ENCODE data around the gene LMO3.

DNA sequence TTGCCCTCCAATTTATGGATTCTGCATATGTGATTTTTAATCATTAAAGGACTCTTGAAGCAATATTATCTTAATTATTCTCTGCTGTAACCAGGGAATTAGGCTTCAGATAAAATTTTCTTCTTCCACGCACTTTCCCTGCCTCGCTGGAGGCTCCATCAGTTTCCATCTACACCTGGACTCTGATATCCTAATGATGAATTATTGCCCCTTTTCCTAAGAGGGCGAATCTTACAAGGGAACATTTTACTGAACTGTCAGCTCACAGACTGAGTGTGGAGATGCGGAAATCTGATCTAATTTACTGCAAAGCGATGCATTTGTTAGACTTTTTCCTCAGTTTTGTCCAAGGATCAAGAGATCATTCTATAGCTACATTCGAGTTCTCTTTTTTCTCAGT lies 43.0 kb downstream of the LMO3 start:
- TF ChIP-seq, protein P1, sequence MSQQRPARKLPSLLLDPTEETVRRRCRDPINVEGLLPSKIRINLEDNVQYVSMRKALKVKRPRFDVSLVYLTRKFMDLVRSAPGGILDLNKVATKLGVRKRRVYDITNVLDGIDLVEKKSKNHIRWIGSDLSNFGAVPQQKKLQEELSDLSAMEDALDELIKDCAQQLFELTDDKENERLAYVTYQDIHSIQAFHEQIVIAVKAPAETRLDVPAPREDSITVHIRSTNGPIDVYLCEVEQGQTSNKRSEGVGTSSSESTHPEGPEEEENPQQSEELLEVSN (IDR thresholded peaks at IDR 0.05) = no peak
- TF ChIP-seq, protein P2, sequence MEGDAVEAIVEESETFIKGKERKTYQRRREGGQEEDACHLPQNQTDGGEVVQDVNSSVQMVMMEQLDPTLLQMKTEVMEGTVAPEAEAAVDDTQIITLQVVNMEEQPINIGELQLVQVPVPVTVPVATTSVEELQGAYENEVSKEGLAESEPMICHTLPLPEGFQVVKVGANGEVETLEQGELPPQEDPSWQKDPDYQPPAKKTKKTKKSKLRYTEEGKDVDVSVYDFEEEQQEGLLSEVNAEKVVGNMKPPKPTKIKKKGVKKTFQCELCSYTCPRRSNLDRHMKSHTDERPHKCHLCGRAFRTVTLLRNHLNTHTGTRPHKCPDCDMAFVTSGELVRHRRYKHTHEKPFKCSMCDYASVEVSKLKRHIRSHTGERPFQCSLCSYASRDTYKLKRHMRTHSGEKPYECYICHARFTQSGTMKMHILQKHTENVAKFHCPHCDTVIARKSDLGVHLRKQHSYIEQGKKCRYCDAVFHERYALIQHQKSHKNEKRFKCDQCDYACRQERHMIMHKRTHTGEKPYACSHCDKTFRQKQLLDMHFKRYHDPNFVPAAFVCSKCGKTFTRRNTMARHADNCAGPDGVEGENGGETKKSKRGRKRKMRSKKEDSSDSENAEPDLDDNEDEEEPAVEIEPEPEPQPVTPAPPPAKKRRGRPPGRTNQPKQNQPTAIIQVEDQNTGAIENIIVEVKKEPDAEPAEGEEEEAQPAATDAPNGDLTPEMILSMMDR (IDR thresholded peaks at IDR 0.05; ENCODE audit: control extremely low read depth in 1 of 3, insufficient read depth in 1 of 3, low read depth in 1 of 3, low read length in 3 of 3) = no peak
- no peak for TF ChIP-seq POLR2AphosphoS5 (IDR thresholded peaks at IDR 0.05; ENCODE audit: low read depth, low read length)
- TF ChIP-seq POLR2A (IDR thresholded peaks at IDR 0.05; ENCODE audit: control extremely low read depth in 1 of 2, low read depth in 2 of 2, low read length in 2 of 2) = no peak
- TF ChIP-seq NRF1 (IDR thresholded peaks at IDR 0.05; ENCODE audit: low read depth, low read length) = no peak
- TF ChIP-seq SIRT6 (IDR thresholded peaks at IDR 0.05; ENCODE audit: low read length) = no peak
- TF ChIP-seq YY1 (IDR thresholded peaks at IDR 0.05; ENCODE audit: low read depth, low read length) = no peak

Measured in H1 (cell line).